GM23338 (cell line): ENCODE measurements around the gene F7. TPM values are rescaled to one million over a fixed set of nuclear protein-coding genes. Genes with fewer than 3 reads are reported as not detected.

Experiments used
- ATAC-seq: fragments of 200-7000 bp; cut with Tn5 transposase; 3 replicates; pipeline ENCODE4 v1.9.1; 2020
- DNase-seq: peaks from one replicate; pipeline ENCODE4 v3.0.0-alpha.2; 2015; ENCODE audit warnings: low spot score
- H2AFZ ChIP-seq: fragments of 200-600 bp; sonication (generic); 2 replicates; pipeline ENCODE4 v1.8.0; 2016; ENCODE audit warnings: antibody characterized with exemption, mild to moderate bottlenecking, moderate library complexity
- H3F3A ChIP-seq: fragments of 200-600 bp; sonication (generic); replicated peaks from 2 replicates; pipeline ENCODE4 v1.8.0; 2017; ENCODE audit warnings: antibody characterized with exemption, mixed run types, low read depth
- H3K27ac ChIP-seq: fragments of 200-600 bp; sonication (generic); 2 replicates; pipeline ENCODE4 v1.6.1; 2016; ENCODE audit warnings: low read depth
- H3K27me3 ChIP-seq: fragments of 200-600 bp; sonication (generic); 2 replicates; pipeline ENCODE4 v1.8.0; 2016; ENCODE audit warnings: mild to moderate bottlenecking, mixed run types, moderate library complexity; ENCODE audit not compliant: insufficient read depth
- H3K36me3 ChIP-seq: fragments of 200-600 bp; sonication (generic); 2 replicates; pipeline ENCODE4 v1.8.0; 2016; ENCODE audit warnings: mild to moderate bottlenecking; ENCODE audit not compliant: insufficient read depth
- H3K4me1 ChIP-seq: fragments of 200-600 bp; sonication (generic); 2 replicates; pipeline ENCODE4 v1.8.0; 2016; ENCODE audit warnings: mild to moderate bottlenecking, moderate library complexity; ENCODE audit not compliant: insufficient read depth
- H3K4me2 ChIP-seq: fragments of 200-600 bp; sonication (generic); 2 replicates; pipeline ENCODE4 v1.7.1; 2017; ENCODE audit warnings: mixed run types
- H3K4me3 ChIP-seq: fragments of 200-600 bp; sonication (generic); 2 replicates; pipeline ENCODE4 v1.6.1; 2016; ENCODE audit warnings: mixed run types
- H3K79me2 ChIP-seq: fragments of 200-600 bp; sonication (generic); replicated peaks from 2 replicates; pipeline ENCODE4 v1.8.0; 2017; ENCODE audit warnings: mild to moderate bottlenecking; ENCODE audit not compliant: insufficient read depth
- H3K9me2 ChIP-seq: fragments of 200-600 bp; sonication (generic); 2 replicates; pipeline ENCODE4 v1.8.0; 2017; ENCODE audit not compliant: insufficient read depth
- H4K20me1 ChIP-seq: fragments of 200-600 bp; sonication (generic); replicated peaks from 2 replicates; pipeline ENCODE4 v1.8.0; 2017; ENCODE audit warnings: mild to moderate bottlenecking; ENCODE audit not compliant: insufficient read depth
- H3K27ac Mint-ChIP-seq: 2 replicates; pipeline ENCODE4 v1.8.0; 2020; ENCODE audit warnings: inconsistent platforms, mild to moderate bottlenecking, moderate library complexity, mixed read lengths
- H3K27me3 Mint-ChIP-seq: 3 replicates; pipeline ENCODE4 v1.8.0; 2022; ENCODE audit warnings: low read depth, mild to moderate bottlenecking, moderate library complexity, mixed read lengths, inconsistent platforms; ENCODE audit not compliant: insufficient read depth, poor library complexity
- H3K36me3 Mint-ChIP-seq: 3 replicates; pipeline ENCODE4 v1.8.0; 2021; ENCODE audit warnings: low read depth, mild to moderate bottlenecking, inconsistent platforms, moderate library complexity, mixed read lengths
- H3K4me1 Mint-ChIP-seq: 3 replicates; pipeline ENCODE4 v1.8.0; 2020; ENCODE audit warnings: mild to moderate bottlenecking, inconsistent platforms, mixed read lengths
- H3K4me3 Mint-ChIP-seq: 3 replicates; pipeline ENCODE4 v1.8.0; 2021; ENCODE audit warnings: moderate library complexity, mild to moderate bottlenecking, inconsistent platforms, mixed read lengths
- H3K9me3 Mint-ChIP-seq: 3 replicates; pipeline ENCODE4 v1.8.0; 2020; ENCODE audit warnings: moderate library complexity, mild to moderate bottlenecking, inconsistent platforms, mixed read lengths
- CREB1 ChIP-seq: fragments of 250-450 bp; sonication (Bioruptor Pico); IDR thresholded peaks from 2 replicates; pipeline ENCODE4 v1.5.0; 2020; ENCODE audit warnings: low read depth, mild to moderate bottlenecking, moderate library complexity
- EZH2 ChIP-seq: fragments of 200-600 bp; sonication (generic); IDR thresholded peaks from one replicate; pipeline ENCODE4 v1.8.0; 2017; ENCODE audit warnings: antibody characterized with exemption, mild to moderate bottlenecking, low read depth; ENCODE audit not compliant: unreplicated experiment
- EZH2phosphoT487 ChIP-seq: fragments of 200-600 bp; sonication (generic); IDR thresholded peaks from one replicate; pipeline ENCODE4 v1.8.1; 2018; ENCODE audit warnings: antibody characterized with exemption; ENCODE audit not compliant: unreplicated experiment
- NANOG ChIP-seq: IDR thresholded peaks from 2 replicates; pipeline ENCODE4 v1.6.1; 2016; ENCODE audit warnings: antibody characterized with exemption, borderline replicate concordance
- POLR2AphosphoS5 ChIP-seq: IDR thresholded peaks from 2 replicates; pipeline ENCODE4 v1.6.1; 2016; ENCODE audit warnings: antibody characterized with exemption, low read depth
- REST ChIP-seq: IDR thresholded peaks from one replicate; pipeline ENCODE4 v1.6.1; 2018; ENCODE audit warnings: antibody characterized with exemption; ENCODE audit not compliant: unreplicated experiment
- STAT1 ChIP-seq: IDR thresholded peaks from one replicate; pipeline ENCODE4 v1.6.1; 2016; ENCODE audit warnings: antibody characterized with exemption; ENCODE audit not compliant: unreplicated experiment
- ZNF114 ChIP-seq: fragments of 250-450 bp; sonication (Bioruptor Pico); IDR thresholded peaks from 2 replicates; pipeline ENCODE4 v1.5.0; 2020; ENCODE audit warnings: mild to moderate bottlenecking, moderate library complexity
- ZNF331 ChIP-seq: fragments of 250-450 bp; sonication (Bioruptor Pico); IDR thresholded peaks from 2 replicates; pipeline ENCODE4 v1.5.0; 2020; ENCODE audit warnings: low read depth, mild to moderate bottlenecking, moderate library complexity
- polyA plus RNA-seq: library from polyadenylated mRNA; unstranded; fragments of >200 nt; fragmentation: Nextera tagmentation; extraction: Ambion mirVana; gene quantifications from 2 replicates; pipeline ENCODE4 v1.2.1, GENCODE V29; 2016
- total RNA-seq: library from RNA; depleted of rRNA; stranded (reverse); fragments of >200 nt; shearing (Covaris generic); gene quantifications from 2 replicates; pipeline ENCODE4 v1.2.3, GENCODE V29; 2014

F7 gene
- total and polyA plus RNA-seq, 2 experiments from 2014 or later, result 0.16 to 0.24 TPM

DNA sequence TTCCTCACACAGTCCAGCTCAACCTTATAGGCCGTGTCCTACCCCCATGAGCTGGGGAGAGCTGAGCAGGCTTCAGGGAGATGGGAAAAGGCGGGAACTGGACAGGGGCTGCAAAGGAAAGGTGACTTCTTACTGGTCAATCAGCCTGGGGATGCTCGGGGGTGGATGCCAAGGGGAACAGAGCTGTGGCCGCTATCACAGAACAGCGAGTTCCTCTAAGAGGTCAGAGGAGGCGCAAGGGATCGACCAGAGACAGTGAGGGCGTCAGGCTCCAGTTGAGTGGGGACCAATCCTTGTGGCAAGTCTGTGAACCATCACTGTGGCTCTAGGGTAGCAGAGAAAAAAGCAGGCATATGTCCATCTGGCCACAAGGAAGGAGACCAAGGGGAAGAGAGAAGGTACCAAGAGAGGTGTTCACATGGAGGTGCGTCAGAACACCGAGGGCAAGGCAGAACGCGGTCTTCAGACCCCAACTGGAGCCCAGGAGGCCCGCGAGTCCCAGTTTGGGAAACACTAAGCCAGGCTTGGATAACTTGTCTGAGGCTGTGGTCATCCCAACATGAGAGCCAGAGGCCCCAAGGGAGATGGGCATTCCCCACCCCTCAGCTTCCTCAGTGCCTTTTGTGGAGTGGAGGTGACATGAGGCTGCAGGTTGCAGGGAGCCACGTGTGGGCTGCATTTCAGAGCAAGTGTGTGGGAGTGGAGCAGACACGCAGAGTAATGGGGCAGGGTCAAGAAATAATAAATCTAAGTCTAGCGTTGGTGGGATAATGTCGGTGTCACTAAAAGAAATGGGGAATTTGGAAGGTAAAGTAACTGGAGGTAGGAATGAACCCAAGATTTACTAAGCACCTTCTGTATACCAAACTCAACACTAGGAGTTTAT, 20.9 kb downstream of the F7 start:
- Mint-ChIP-seq H3K36me3 (no peaks in the 10 kb centered on the region; the same call in 2 of the 3 replicates), H3K4me3 (no peak overlapping the region), H3K4me1 (peaks cover 17% of the 10 kb centered on the region), H3K27me3 (peaks cover 15% of the 10 kb centered on the region), H3K27ac (no peak overlapping the region), H3K9me3 (no peaks in the 10 kb centered on the region)
- no peak for ATAC-seq
- no peak overlapping the region for H3K4me3 ChIP-seq
- H3K27ac ChIP-seq, result no peak overlapping the region
- H3K4me1 ChIP-seq, result no peaks in the 10 kb centered on the region
- H2AFZ ChIP-seq, result no peak overlapping the region
- H4K20me1 ChIP-seq, result no peaks in the 10 kb centered on the region
- H3K4me2 ChIP-seq, result no peak overlapping the region
- no peak for DNase-seq
- H3K36me3 ChIP-seq, result no peaks in the 10 kb centered on the region
- H3K27me3 ChIP-seq, result no peaks in the 10 kb centered on the region
- H3F3A ChIP-seq, result no peaks in the 10 kb centered on the region
- TF ChIP-seq STAT1 (no peak), NANOG (no peak), EZH2 (no peak)
- no peaks in the 10 kb centered on the region for H3K9me2 ChIP-seq
- no peaks in the 10 kb centered on the region for H3K79me2 ChIP-seq

GRCh38 chr13:113129480-113129879, 23.9 kb downstream of the F7 start:
- H3K27ac ChIP-seq, result no peak overlapping the region
- no peak for TF ChIP-seq EZH2
- no peak for TF ChIP-seq STAT1
- TF ChIP-seq REST, result no peak
- TF ChIP-seq ZNF331 (CRISPR knock-in tag), result no peak
- TF ChIP-seq EZH2phosphoT487, result no peak
- TF ChIP-seq POLR2AphosphoS5, result no peak
- TF ChIP-seq ZNF114 (CRISPR knock-in tag), result no peak
- TF ChIP-seq CREB1 (CRISPR knock-in tag), result no peak
- Mint-ChIP-seq H3K9me3 (no peaks in the 10 kb centered on the region), H3K27ac (peak overlapping the region; percentile 82; the same call in 1 of the 2 replicates), H3K27me3 (peaks cover 8% of the 10 kb centered on the region), H3K36me3 (no peaks in the 10 kb centered on the region), H3K4me1 (peaks cover 5% of the 10 kb centered on the region), H3K4me3 (no peak overlapping the region)
- DNase-seq, result peak; percentile 47
- H3K27me3 ChIP-seq, result no peaks in the 10 kb centered on the region
- H3K36me3 ChIP-seq, result no peaks in the 10 kb centered on the region
- H2AFZ ChIP-seq, result peak overlapping the region; percentile 90; the same call in 1 of the 2 replicates
- no peaks in the 10 kb centered on the region for H3K79me2 ChIP-seq
- H4K20me1 ChIP-seq, result no peaks in the 10 kb centered on the region
- no peaks in the 10 kb centered on the region for H3K4me1 ChIP-seq
- H3K4me3 ChIP-seq, result no peak overlapping the region
- peak; percentile 84 for ATAC-seq
- H3K9me2 ChIP-seq, result no peaks in the 10 kb centered on the region
- no peaks in the 10 kb centered on the region for H3F3A ChIP-seq
- 0 out of 2 replicates have a peak overlapping the region, but pooled peaks have one; percentile 23 for H3K4me2 ChIP-seq
